Activated naive CD4-positive, alpha-beta T cell treated with anti-CD3 and anti-CD28 coated beads, Interleukin-2, amount 10 ng/mL, durations not matched to agents 7 days and 5 days (primary cell): ENCODE measurements around the gene AP1B1.
A peak's percentile ranks its signal among the peaks of the same experiment; 100 is the strongest.
"Not testable (repeated sequence)": the region's sequence is repeated elsewhere in the genome, so short reads cannot be mapped to it uniquely, and the experiment has no call there.

ENCODE experiments used
- CTCF ChIA-PET: fragments of 350-600 bp; sonication (Branson Sonifier 250); formaldehyde crosslinking; loops from one replicate; lab custom pipeline; 2021; ENCODE audit warnings: antibody characterized with exemption; lab: Charles Lee
- DNase-seq: peaks from one replicate; pipeline ENCODE4 v3.0.0-alpha.2; 2020
- H3K27ac Mint-ChIP-seq: one replicate; pipeline ENCODE4 v1.8.0; 2021; ENCODE audit warnings: mild to moderate bottlenecking, moderate library complexity, mixed read lengths
- H3K27me3 Mint-ChIP-seq: one replicate; pipeline ENCODE4 v1.8.0; 2021; ENCODE audit warnings: mild to moderate bottlenecking, mixed read lengths
- H3K36me3 Mint-ChIP-seq: one replicate; pipeline ENCODE4 v1.8.0; 2021; ENCODE audit warnings: mixed read lengths
- H3K4me1 Mint-ChIP-seq: one replicate; pipeline ENCODE4 v1.8.0; 2021; ENCODE audit warnings: mixed read lengths
- H3K4me3 Mint-ChIP-seq: one replicate; pipeline ENCODE4 v1.8.0; 2021; ENCODE audit warnings: mild to moderate bottlenecking, moderate library complexity, mixed read lengths
- H3K9me3 Mint-ChIP-seq: one replicate; pipeline ENCODE4 v1.8.0; 2021; ENCODE audit warnings: mixed read lengths

Gene AP1B1

GRCh38 chr22:29380032-29380781 lies 8.2 kb downstream of the AP1B1 start:
- H3K36me3 Mint-ChIP-seq: peaks cover 31% of the 10 kb centered on the region
- H3K9me3 Mint-ChIP-seq: no peaks in the 10 kb centered on the region
- H3K27ac Mint-ChIP-seq: no peak overlapping the region
- peaks cover 32% of the 10 kb centered on the region for H3K4me1 Mint-ChIP-seq
- no peaks in the 10 kb centered on the region for H3K27me3 Mint-ChIP-seq
- no peak overlapping the region for H3K4me3 Mint-ChIP-seq
- DNase-seq: no peak
- CTCF ChIA-PET: no interaction called here

GRCh38 chr22:29379258-29379657 lies 9.1 kb downstream of the AP1B1 start:
- DNase-seq: no peak
- H3K9me3 Mint-ChIP-seq: no peaks in the 10 kb centered on the region
- H3K4me1 Mint-ChIP-seq: peaks cover 33% of the 10 kb centered on the region
- H3K27ac Mint-ChIP-seq: no peak overlapping the region
- peaks cover 28% of the 10 kb centered on the region for H3K36me3 Mint-ChIP-seq
- no peaks in the 10 kb centered on the region for H3K27me3 Mint-ChIP-seq
- CTCF ChIA-PET: no interaction called here
- H3K4me3 Mint-ChIP-seq: no peak overlapping the region

- no peak for DNase-seq
- no peaks in the 10 kb centered on the region for H3K9me3 Mint-ChIP-seq
- H3K36me3 Mint-ChIP-seq: peaks cover 30% of the 10 kb centered on the region
- peaks cover 28% of the 10 kb centered on the region for H3K4me1 Mint-ChIP-seq
- H3K27ac Mint-ChIP-seq: no peak overlapping the region
- no peaks in the 10 kb centered on the region for H3K27me3 Mint-ChIP-seq
- no peak overlapping the region for H3K4me3 Mint-ChIP-seq
- CTCF ChIA-PET: no interaction called here
Measured at GRCh38 chr22:29377979-29378378, 10.4 kb downstream of the AP1B1 start.

GRCh38 chr22:29376705-29377104 lies 11.7 kb downstream of the AP1B1 start:
- peaks cover 30% of the 10 kb centered on the region for H3K36me3 Mint-ChIP-seq
- H3K27me3 Mint-ChIP-seq, CTCF ChIA-PET, H3K4me3 Mint-ChIP-seq, H3K27ac Mint-ChIP-seq, DNase-seq, H3K9me3 Mint-ChIP-seq: not testable (repeated sequence)
- H3K4me1 Mint-ChIP-seq: peaks cover 25% of the 10 kb centered on the region

- Mint-ChIP-seq H3K36me3 (peaks cover 35% of the 10 kb centered on the region), H3K9me3 (no peaks in the 10 kb centered on the region), H3K4me1 (peaks cover 25% of the 10 kb centered on the region), H3K4me3 (no peak overlapping the region), H3K27ac (no peak overlapping the region), H3K27me3 (no peaks in the 10 kb centered on the region)
- DNase-seq: no peak
- CTCF ChIA-PET: interaction anchor here (0.8 kb wide), 1 partner anchor 148 kb away, joined by 3 read pairs; no protein-coding TSS in a partner anchor
Measured at GRCh38 chr22:29375398-29376076, 12.8 kb downstream of the AP1B1 start.

- H3K27me3 Mint-ChIP-seq, DNase-seq, H3K9me3 Mint-ChIP-seq, CTCF ChIA-PET, H3K4me3 Mint-ChIP-seq, H3K27ac Mint-ChIP-seq: not testable (repeated sequence)
- Mint-ChIP-seq H3K36me3 (peaks cover 35% of the 10 kb centered on the region), H3K4me1 (peaks cover 25% of the 10 kb centered on the region)
Measured at GRCh38 chr22:29374806-29375205, 13.6 kb downstream of the AP1B1 start.

- Mint-ChIP-seq H3K4me1 (peaks cover 24% of the 10 kb centered on the region), H3K27me3 (no peaks in the 10 kb centered on the region), H3K4me3 (no peak overlapping the region), H3K36me3 (peaks cover 33% of the 10 kb centered on the region), H3K27ac (peak overlapping the region; percentile 55), H3K9me3 (no peaks in the 10 kb centered on the region)
- CTCF ChIA-PET: no interaction called here
- no peak for DNase-seq
Measured at GRCh38 chr22:29374401-29374800, 14.0 kb downstream of the AP1B1 start.

GRCh38 chr22:29370537-29370936 lies 17.8 kb downstream of the AP1B1 start:
- DNase-seq: no peak
- Mint-ChIP-seq H3K4me3 (no peak overlapping the region), H3K27ac (no peak overlapping the region), H3K36me3 (peaks cover 30% of the 10 kb centered on the region), H3K27me3 (no peaks in the 10 kb centered on the region), H3K4me1 (peaks cover 21% of the 10 kb centered on the region), H3K9me3 (no peaks in the 10 kb centered on the region)
- CTCF ChIA-PET: no interaction called here

GRCh38 chr22:29369460-29369859 lies 18.9 kb downstream of the AP1B1 start:
- H3K9me3 Mint-ChIP-seq: no peaks in the 10 kb centered on the region
- no peak overlapping the region for H3K4me3 Mint-ChIP-seq
- CTCF ChIA-PET: no interaction called here
- peaks cover 28% of the 10 kb centered on the region for H3K36me3 Mint-ChIP-seq
- no peaks in the 10 kb centered on the region for H3K27me3 Mint-ChIP-seq
- peaks cover 19% of the 10 kb centered on the region for H3K4me1 Mint-ChIP-seq
- no peak for DNase-seq
- no peak overlapping the region for H3K27ac Mint-ChIP-seq

GRCh38 chr22:29359469-29359868 lies 28.9 kb downstream of the AP1B1 start:
- no peak for DNase-seq
- H3K36me3 Mint-ChIP-seq: peaks cover 34% of the 10 kb centered on the region
- H3K4me3 Mint-ChIP-seq: no peak overlapping the region

GRCh38 chr22:29357193-29357890 lies 31.0 kb downstream of the AP1B1 start:
- not testable (repeated sequence) for H3K9me3 Mint-ChIP-seq, H3K4me3 Mint-ChIP-seq, H3K27ac Mint-ChIP-seq, H3K27me3 Mint-ChIP-seq, H3K4me1 Mint-ChIP-seq, DNase-seq
- CTCF ChIA-PET: interaction anchor here (0.6 to 1.0 kb wide), 2 partner anchors 53 to 374 kb away, joined by 3 read pairs; no protein-coding TSS in a partner anchor
- H3K36me3 Mint-ChIP-seq: peaks cover 39% of the 10 kb centered on the region

More at GRCh38 chr22:29359469-29359868, 28.9 kb downstream of the AP1B1 start:
- CTCF ChIA-PET: no interaction called here
- no peak overlapping the region for H3K27ac Mint-ChIP-seq
- no peaks in the 10 kb centered on the region for H3K27me3 Mint-ChIP-seq
- peaks cover 5% of the 10 kb centered on the region for H3K4me1 Mint-ChIP-seq
- no peaks in the 10 kb centered on the region for H3K9me3 Mint-ChIP-seq

GRCh38 chr22:29353860-29354259 lies 34.5 kb downstream of the AP1B1 start:
- CTCF ChIA-PET: no interaction called here

GRCh38 chr22:29353286-29353685 lies 35.1 kb downstream of the AP1B1 start:
- H3K4me1 Mint-ChIP-seq: no peaks in the 10 kb centered on the region
- no peaks in the 10 kb centered on the region for H3K27me3 Mint-ChIP-seq
- CTCF ChIA-PET: no interaction called here
- H3K27ac Mint-ChIP-seq: no peak overlapping the region
- DNase-seq: no peak
- no peaks in the 10 kb centered on the region for H3K9me3 Mint-ChIP-seq
- no peak overlapping the region for H3K4me3 Mint-ChIP-seq
- peaks cover 50% of the 10 kb centered on the region for H3K36me3 Mint-ChIP-seq

More at GRCh38 chr22:29353860-29354259, 34.5 kb downstream of the AP1B1 start:
- no peak for DNase-seq
- H3K9me3 Mint-ChIP-seq: no peaks in the 10 kb centered on the region
- no peaks in the 10 kb centered on the region for H3K4me1 Mint-ChIP-seq
- H3K27me3 Mint-ChIP-seq: no peaks in the 10 kb centered on the region
- H3K27ac Mint-ChIP-seq: no peak overlapping the region
- H3K36me3 Mint-ChIP-seq: peaks cover 50% of the 10 kb centered on the region
- no peak overlapping the region for H3K4me3 Mint-ChIP-seq

GRCh38 chr22:29352778-29353177 lies 35.6 kb downstream of the AP1B1 start:
- H3K9me3 Mint-ChIP-seq: no peaks in the 10 kb centered on the region
- H3K27me3 Mint-ChIP-seq: no peaks in the 10 kb centered on the region
- H3K4me3 Mint-ChIP-seq: no peak overlapping the region
- CTCF ChIA-PET: no interaction called here
- H3K36me3 Mint-ChIP-seq: peaks cover 51% of the 10 kb centered on the region
- no peak for DNase-seq
- no peaks in the 10 kb centered on the region for H3K4me1 Mint-ChIP-seq
- no peak overlapping the region for H3K27ac Mint-ChIP-seq
